ENCODE data around the gene GRID2IP.

- TF ChIP-seq CTCF (IDR thresholded peaks at IDR 0.05; ENCODE audit: low read depth, low read length, poor library complexity, severe bottlenecking) (peak; percentile 32), EZH2phosphoT487 (IDR thresholded peaks at IDR 0.05; ENCODE audit: borderline replicate concordance, low read length) (no peak)
Measured at GRCh38 chr7:6589151-6589828, 38.0 kb upstream of the GRID2IP start.
